Measurements from ENCODE around the gene RARB. TPM values are rescaled to one million over a fixed set of nuclear protein-coding genes. Genes with fewer than 3 reads are reported as not detected.

Gene RARB
- polyA plus RNA-seq, 1 donor from 2014 or later: 13.2 TPM

DNA sequence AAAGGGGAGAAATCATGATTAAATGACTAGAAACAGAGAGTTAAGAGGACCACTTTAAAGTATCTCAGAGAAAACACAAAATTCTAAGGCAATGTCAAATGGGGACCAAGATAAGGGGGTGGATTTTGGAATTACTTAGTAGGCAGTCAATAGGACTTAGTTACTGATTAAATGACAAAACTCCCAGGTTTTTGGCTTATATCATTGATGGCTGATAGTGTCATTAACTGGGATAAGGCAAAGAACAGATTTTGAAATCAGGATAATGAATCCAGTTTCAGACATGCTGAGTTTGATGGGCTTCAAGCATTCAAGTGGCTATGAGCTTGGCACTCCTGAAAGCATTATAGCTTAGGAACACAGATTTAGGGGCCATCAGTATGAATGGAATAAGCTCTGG is 182.7 kb downstream of the RARB start:
- peaks cover 4% of the 10 kb centered on the region for H3F3A ChIP-seq (ENCODE audit: insufficient read depth, low read length, poor library complexity, severe bottlenecking)
- no peak overlapping the region for H3K27ac ChIP-seq (ENCODE audit: low read length)
- H3K9ac ChIP-seq (ENCODE audit: low read length): no peak overlapping the region
- no peaks in the 10 kb centered on the region for H4K20me1 ChIP-seq (ENCODE audit: insufficient read depth)
- H3K36me3 ChIP-seq (ENCODE audit: insufficient read depth, low read length): peaks cover 38% of the 10 kb centered on the region
- H3K4me2 ChIP-seq (ENCODE audit: low read length): no peak overlapping the region
- no peak overlapping the region for H3K4me3 ChIP-seq (ENCODE audit: low read length)
- TF ChIP-seq POLR2AphosphoS5 (IDR thresholded peaks at IDR 0.05): no peak
- TF ChIP-seq EZH2 (IDR thresholded peaks at IDR 0.05; ENCODE audit: borderline replicate concordance, insufficient read depth, low read length, poor library complexity, severe bottlenecking): no peak
- TF ChIP-seq EP300 (conservative IDR thresholded peaks at IDR 0.05; ENCODE audit: poor library complexity, severe bottlenecking): no peak
- TF ChIP-seq RAD21 (conservative IDR thresholded peaks at IDR 0.05): no peak
- H2AFZ ChIP-seq (ENCODE audit: low read depth, low read length): no peak overlapping the region
- H3K9me2 ChIP-seq (ENCODE audit: insufficient read depth, low read length): no peaks in the 10 kb centered on the region
- H3K79me2 ChIP-seq (replicated peaks; ENCODE audit: insufficient read depth, low read length): no peaks in the 10 kb centered on the region
- H3K9me3 ChIP-seq (ENCODE audit: low read length): no peaks in the 10 kb centered on the region
- H3K27me3 ChIP-seq (ENCODE audit: insufficient read depth, low read depth, low read length): no peaks in the 10 kb centered on the region

DNA sequence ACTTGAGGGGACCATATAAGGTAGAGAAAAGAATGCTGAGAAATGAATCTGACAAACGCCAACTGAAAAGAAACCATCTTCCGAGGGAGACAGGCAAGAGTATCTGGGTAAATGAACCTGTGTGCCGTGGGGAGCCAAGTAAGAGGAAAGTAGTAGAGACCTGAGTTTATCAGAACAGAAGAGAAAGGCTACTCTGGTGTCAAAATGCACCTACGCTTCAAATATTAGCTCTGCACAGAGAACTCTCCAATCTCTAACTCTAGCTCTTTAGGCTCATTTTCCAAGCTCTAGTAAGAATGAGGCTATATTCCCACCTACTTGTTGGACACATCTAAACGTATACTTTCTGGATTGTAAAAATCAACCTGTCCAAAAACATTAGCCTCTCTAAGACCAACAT is 183.1 kb downstream of the RARB start:
- H3K9me3 ChIP-seq (ENCODE audit: low read length): no peaks in the 10 kb centered on the region
- H4K20me1 ChIP-seq (ENCODE audit: insufficient read depth): no peaks in the 10 kb centered on the region
- no peak overlapping the region for H3K4me2 ChIP-seq (ENCODE audit: low read length)
- H3K27me3 ChIP-seq (ENCODE audit: insufficient read depth, low read depth, low read length): no peaks in the 10 kb centered on the region
- no peaks in the 10 kb centered on the region for H3K9me2 ChIP-seq (ENCODE audit: insufficient read depth, low read length)
- no peak overlapping the region for H3K4me3 ChIP-seq (ENCODE audit: low read length)
- H3K36me3 ChIP-seq (ENCODE audit: insufficient read depth, low read length): peaks cover 38% of the 10 kb centered on the region
- no peak overlapping the region for H3K27ac ChIP-seq (ENCODE audit: low read length)
- no peak overlapping the region for H3K9ac ChIP-seq (ENCODE audit: low read length)
- no peak for TF ChIP-seq EP300 (conservative IDR thresholded peaks at IDR 0.05; ENCODE audit: poor library complexity, severe bottlenecking)
- no peak for TF ChIP-seq EZH2 (IDR thresholded peaks at IDR 0.05; ENCODE audit: borderline replicate concordance, insufficient read depth, low read length, poor library complexity, severe bottlenecking)
- TF ChIP-seq CTCF (IDR thresholded peaks at IDR 0.05; ENCODE audit: poor library complexity, severe bottlenecking): no peak
- no peak for TF ChIP-seq MXI1 (conservative IDR thresholded peaks at IDR 0.05; ENCODE audit: poor library complexity, severe bottlenecking)
- no peak for TF ChIP-seq RAD21 (conservative IDR thresholded peaks at IDR 0.05)
- no peak for TF ChIP-seq REST (IDR thresholded peaks at IDR 0.05; ENCODE audit: borderline replicate concordance)
- TF ChIP-seq POLR2AphosphoS5 (IDR thresholded peaks at IDR 0.05): no peak
- TF ChIP-seq SMC3 (conservative IDR thresholded peaks at IDR 0.05; ENCODE audit: poor library complexity): no peak
- no peak for TF ChIP-seq TAF1 (IDR thresholded peaks at IDR 0.05; ENCODE audit: low read depth)
- peaks cover 4% of the 10 kb centered on the region for H3F3A ChIP-seq (ENCODE audit: insufficient read depth, low read length, poor library complexity, severe bottlenecking)
- no peak overlapping the region for H2AFZ ChIP-seq (ENCODE audit: low read depth, low read length)
- no peaks in the 10 kb centered on the region for H3K79me2 ChIP-seq (replicated peaks; ENCODE audit: insufficient read depth, low read length)

Measured in neural cell (in vitro differentiated cells).